Raji (cell line): Measurements from ENCODE around the gene FXYD5.

ENCODE experiments used
- POLR2A ChIP-seq: IDR thresholded peaks from 2 replicates; pipeline ENCODE4 v1.6.1; 2011; ENCODE audit warnings: low read depth, low read length, control low read depth; ENCODE audit not compliant: insufficient read depth

Gene FXYD5

GRCh38 chr19:35159606-35160005 is 5.1 kb downstream of the FXYD5 start:
- TF ChIP-seq POLR2A = no peak

DNA sequence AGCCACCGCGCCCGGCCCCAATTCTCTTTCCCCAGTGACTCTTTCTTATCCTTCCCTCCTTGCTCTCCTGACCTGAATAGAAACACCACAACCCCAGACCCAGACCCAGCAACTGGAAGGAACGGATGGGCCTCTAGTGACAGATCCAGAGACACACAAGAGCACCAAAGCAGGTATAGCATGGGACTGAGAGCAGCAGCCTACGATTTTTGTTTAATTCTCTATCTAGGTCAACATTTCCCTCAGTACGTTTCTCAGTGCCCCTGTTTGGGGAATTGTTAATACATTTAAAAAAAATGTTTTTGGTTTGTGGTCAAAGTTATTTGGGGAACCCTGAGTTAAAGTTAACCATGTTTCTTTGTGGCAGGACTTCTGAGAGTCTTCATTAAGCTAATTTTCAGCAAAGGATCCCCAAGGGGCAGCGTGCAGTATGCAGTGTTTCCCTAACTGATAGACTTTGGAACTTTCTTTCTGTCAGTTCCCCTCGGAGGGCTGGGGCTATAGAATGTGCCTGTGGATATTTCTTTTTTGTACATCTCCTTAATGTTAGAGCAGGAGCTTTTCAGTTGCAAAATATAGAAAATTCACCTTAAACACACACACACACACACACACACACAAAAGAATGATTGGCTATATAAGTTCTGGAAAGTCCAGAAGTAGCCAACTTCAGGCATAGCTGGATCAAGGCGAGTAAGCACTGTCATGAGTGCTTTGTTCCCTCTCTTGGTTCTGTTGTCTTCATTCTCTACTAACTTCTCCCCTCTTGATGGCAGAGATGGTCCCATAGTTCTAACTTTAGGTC is 6.3 kb downstream of the FXYD5 start:
- no peak for TF ChIP-seq POLR2A

- TF ChIP-seq POLR2A = no peak
Measured at GRCh38 chr19:35161434-35161743, 6.9 kb downstream of the FXYD5 start.

DNA sequence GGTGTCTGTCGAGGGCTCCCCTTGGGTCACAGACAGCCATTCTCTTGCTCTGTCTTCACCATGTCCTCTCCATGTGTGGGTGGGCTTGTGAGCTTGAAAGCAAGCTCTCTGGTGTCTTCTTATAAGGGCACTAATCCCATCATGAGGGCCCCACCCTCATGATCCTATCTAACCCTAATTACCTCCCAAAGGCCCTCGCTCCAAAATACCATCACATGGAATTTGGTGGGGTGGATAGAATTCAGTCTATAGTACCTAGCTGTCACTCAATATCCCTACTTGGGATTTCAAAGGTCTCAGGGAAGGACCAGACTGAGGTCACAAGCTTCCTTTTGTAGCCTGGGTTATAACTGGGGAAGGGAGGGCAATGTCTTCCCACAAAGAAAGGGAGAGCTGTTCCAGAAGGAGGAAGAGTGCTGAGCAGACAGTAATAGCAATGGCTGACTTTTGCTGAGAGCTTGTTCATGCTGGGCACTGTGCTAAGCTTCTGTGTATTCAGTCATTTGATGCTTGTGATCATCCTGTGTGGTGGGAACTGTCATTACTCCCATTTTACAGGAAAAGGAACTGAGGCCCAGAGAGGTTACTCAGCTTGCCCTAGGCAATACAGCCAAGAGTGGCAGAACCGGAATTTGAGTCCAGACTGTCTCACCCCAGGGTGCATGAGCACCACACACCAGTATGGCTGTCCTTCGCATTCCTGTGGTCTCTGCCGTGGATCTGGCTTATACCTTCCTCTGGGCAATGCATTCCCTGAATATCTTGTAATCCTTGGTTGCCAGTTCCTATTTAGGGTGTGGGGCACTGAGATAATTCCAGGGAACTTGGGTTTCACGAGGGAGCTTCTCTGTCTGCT is 8.2 kb downstream of the FXYD5 start:
- no peak for TF ChIP-seq POLR2A

DNA sequence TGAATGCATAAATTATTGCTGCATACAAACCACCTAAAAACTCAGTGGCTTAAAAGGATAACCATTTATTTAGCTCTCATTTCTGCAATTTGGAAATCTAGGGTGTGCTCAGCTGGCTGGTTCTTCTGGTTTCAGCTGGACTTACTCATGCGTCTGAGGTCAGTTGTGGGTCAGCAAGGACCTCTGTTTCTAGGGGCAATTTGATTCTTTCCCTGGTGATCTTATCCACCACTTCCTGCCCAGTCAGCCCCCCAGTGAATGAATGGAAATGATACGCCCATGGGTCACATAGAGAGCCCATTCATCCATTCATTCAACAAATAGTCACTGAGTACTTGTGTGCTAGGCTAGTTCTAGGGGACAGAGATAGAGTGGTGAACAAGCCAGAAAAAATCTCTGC is 9.9 kb downstream of the FXYD5 start:
- TF ChIP-seq POLR2A = no peak

- no peak for TF ChIP-seq POLR2A
Measured at GRCh38 chr19:35165200-35166058, 10.9 kb downstream of the FXYD5 start.

DNA sequence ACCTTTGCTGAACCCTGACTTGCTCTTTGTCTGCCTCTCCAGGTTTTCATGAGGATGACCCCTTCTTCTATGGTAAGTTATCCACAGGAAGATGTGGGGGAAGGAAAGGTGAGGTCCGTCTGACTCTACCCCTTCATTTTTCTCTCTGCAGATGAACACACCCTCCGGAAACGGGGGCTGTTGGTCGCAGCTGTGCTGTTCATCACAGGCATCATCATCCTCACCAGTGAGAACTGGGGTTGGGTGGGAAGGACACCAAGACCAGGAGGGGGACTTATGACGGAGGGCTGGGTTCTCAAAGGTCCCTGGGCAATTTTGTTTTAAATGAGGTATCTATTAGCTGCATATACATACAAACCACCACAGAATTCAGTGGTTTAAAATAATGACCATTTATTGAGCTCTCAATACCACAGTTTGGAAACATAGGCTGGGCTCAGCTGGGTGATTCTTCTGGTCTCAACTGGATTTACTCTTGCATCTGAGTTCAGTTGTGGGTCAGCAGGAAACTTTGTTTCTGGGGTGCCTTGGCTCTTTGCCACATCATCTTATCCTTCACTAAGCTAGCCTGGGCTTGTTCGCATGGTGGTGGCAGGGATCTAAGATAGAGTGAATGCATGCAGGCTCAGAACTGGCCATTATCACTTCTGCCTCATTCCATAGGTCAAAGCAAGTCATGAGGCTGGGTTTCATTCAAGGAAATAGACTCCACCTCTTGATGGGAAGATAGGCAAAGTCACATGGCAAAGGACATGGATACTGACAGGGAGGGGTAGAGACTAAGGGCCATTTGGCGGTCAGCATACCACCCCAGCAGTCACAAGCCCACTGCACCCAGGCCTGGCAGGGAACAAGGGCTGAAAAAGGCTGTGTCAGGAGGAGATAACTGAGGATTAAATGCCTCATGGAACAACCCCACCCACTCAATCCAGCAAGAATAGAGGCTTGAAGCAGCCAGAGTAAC is 11.8 kb downstream of the FXYD5 start:
- no peak for TF ChIP-seq POLR2A

DNA sequence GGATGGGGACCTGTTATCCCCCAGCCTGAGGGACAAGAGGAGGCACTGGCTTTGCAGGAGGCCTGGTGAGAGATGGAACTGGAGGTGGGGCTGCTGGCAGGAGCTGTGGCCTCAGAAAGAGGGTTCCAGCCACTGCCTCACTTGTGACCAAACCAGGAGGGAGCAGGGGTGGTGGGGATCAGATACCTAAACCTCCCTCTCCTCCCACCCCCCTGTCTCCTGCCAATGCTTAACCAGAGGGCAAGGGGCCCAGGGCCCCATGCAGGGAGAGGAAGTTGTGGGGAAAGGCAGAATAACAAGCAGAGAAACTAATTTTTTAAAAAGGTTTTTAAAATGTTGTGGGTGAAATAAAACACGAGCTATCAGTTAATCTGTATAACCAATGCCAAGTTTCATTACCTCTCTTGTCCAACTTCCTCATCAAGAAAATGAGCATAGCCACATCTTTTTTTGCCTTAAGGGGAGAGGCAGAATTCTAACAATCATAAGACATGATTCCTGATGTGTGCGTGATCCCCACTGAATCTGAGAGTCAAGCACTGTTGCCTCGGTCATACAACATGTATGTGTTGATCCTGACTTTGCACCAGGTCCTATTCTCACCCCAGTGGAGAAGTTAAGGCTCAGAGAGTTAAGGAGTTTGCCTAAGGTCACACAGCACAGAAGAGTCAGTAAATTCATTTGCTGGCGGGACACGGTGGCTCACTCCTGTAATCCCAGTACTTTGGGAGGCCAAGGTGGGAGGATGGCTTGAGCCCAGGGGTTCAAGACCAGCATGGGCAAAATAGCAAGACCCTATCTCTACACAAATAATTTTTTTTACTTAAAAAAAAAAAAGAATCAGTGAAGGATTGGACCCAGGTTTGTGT is 12.9 kb downstream of the FXYD5 start:
- no peak for TF ChIP-seq POLR2A

GRCh38 chr19:35168196-35168595 is 13.7 kb downstream of the FXYD5 start:
- TF ChIP-seq POLR2A = no peak

DNA sequence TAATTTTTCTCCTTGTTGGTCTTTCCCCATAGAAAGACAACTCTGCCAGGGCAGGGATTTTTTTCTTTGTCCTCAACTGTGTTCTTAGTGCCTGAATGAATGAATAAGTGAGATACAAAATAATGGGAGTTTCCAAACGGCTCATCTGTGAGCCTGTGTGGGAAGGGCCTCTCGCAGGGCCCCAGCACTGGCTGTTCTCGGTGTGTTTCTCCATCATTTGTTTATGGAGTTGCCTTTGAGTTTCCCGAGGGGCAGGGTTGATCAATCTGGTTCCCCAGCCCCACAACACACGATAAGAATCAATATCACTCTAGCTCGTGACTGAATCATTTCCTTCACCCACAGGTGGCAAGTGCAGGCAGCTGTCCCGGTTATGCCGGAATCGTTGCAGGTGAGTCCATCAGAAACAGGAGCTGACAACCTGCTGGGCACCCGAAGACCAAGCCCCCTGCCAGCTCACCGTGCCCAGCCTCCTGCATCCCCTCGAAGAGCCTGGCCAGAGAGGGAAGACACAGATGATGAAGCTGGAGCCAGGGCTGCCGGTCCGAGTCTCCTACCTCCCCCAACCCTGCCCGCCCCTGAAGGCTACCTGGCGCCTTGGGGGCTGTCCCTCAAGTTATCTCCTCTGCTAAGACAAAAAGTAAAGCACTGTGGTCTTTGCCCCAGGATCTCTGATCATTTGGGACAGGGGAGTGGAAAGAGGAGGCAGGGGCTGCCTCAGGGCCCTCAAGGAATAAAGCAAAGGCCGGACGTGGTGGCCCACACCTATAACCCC is 14.9 kb downstream of the FXYD5 start:
- TF ChIP-seq POLR2A = no peak

DNA sequence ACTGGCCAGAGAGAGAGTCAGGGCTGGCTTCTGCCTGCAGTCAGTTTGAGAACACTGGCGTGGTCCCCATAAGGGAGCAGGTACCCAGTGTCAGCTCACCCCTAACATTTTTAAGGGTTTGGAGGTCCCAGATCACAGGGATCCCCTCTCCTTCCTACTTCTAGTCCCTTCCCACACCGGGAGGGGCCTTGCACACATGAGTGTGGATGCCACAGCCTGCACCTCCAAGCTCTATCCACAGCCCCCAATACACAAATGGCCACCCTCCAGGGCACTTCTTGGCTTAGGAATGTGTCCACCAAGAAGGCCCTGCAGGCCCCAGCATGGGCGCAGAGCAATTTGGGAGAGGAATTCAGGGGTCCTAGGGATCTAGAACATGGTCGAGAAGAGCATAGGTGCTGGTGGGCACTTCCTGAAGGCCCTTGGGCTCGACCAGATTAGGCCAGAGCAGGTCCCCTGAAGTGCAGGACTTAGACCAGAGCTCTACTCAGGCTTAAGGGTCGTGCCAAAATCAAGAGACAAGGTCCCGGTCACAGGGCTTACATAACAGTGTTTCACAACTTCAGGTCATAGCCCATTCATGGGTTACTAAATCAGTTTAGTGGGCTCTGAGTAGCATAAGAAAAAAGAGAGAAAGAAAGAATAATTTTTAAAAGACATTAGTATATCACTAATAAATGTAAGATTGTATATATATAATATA is 16.0 kb downstream of the FXYD5 start:
- no peak for TF ChIP-seq POLR2A

- no peak for TF ChIP-seq POLR2A
Measured at GRCh38 chr19:35171730-35172129, 17.2 kb downstream of the FXYD5 start.
